HG03565 (cell line): ENCODE results near the gene CAPS.
"Not testable (repeated sequence)": the region's sequence is repeated elsewhere in the genome, so short reads cannot be mapped to it uniquely, and the experiment has no call there.

Experiments used
- ATAC-seq: cut with Tn5 transposase; IDR thresholded peaks from one replicate; pipeline ENCODE4 v1.9.1; 2021; ENCODE audit warnings: mild to moderate bottlenecking, moderate library complexity; ENCODE audit not compliant: unreplicated experiment

Gene CAPS

GRCh38 chr19:5913739-5914357, at the start of gene CAPS:
Gene CAPS, plus strand, starts transcription at chr19:5914254. Its CDS starts 153 bp downstream, at chr19:5914407.
- no peak for ATAC-seq

GRCh38 chr19:5864725-5865486, 49.1 kb upstream of the CAPS start:
- no peak for ATAC-seq

GRCh38 chr19:5865772-5866171, 48.3 kb upstream of the CAPS start:
- ATAC-seq = no peak

GRCh38 chr19:5867201-5868136, 46.6 kb upstream of the CAPS start:
- no peak for ATAC-seq

GRCh38 chr19:5870986-5871394, 43.1 kb upstream of the CAPS start:
- no peak for ATAC-seq

GRCh38 chr19:5873617-5874199, 40.3 kb upstream of the CAPS start:
- ATAC-seq = no peak

GRCh38 chr19:5874496-5874895, 39.6 kb upstream of the CAPS start:
- ATAC-seq = not testable (repeated sequence)

GRCh38 chr19:5877427-5877826, 36.6 kb upstream of the CAPS start:
- ATAC-seq = no peak

GRCh38 chr19:5877882-5878281, 36.2 kb upstream of the CAPS start:
- no peak for ATAC-seq

GRCh38 chr19:5880196-5880595, 33.9 kb upstream of the CAPS start:
- ATAC-seq = no peak

GRCh38 chr19:5880604-5881078, 33.4 kb upstream of the CAPS start:
- ATAC-seq = no peak

- no peak for ATAC-seq
These were observed 32.3 kb upstream of the CAPS start for GRCh38 chr19:5881543-5882299.

- no peak for ATAC-seq
These were observed 31.6 kb upstream of the CAPS start for GRCh38 chr19:5882421-5882968.

- ATAC-seq = not testable (repeated sequence)
These were observed 30.7 kb upstream of the CAPS start for GRCh38 chr19:5883157-5883873.

GRCh38 chr19:5884065-5884811, 29.8 kb upstream of the CAPS start:
- ATAC-seq = not testable (repeated sequence)

GRCh38 chr19:5889288-5889971, 24.6 kb upstream of the CAPS start:
- ATAC-seq = no peak

GRCh38 chr19:5890099-5890498, 24.0 kb upstream of the CAPS start:
- ATAC-seq = no peak

- ATAC-seq = no peak
These were observed 22.5 kb upstream of the CAPS start for GRCh38 chr19:5891572-5891937.
